NCI-H2107 treated with DMSO at 0.1 percent for 48 hours (cell line): Measurements from ENCODE around the gene P3H1.
"Not testable (repeated sequence)": the region's sequence is repeated elsewhere in the genome, so short reads cannot be mapped to it uniquely, and the experiment has no call there.

Experiments used
- DNase-seq: peaks from one replicate; lab custom pipeline; 2025; ENCODE audit not compliant: unreplicated experiment; lab: John Stamatoyannopoulos, UW

The P3H1 gene, protein sequence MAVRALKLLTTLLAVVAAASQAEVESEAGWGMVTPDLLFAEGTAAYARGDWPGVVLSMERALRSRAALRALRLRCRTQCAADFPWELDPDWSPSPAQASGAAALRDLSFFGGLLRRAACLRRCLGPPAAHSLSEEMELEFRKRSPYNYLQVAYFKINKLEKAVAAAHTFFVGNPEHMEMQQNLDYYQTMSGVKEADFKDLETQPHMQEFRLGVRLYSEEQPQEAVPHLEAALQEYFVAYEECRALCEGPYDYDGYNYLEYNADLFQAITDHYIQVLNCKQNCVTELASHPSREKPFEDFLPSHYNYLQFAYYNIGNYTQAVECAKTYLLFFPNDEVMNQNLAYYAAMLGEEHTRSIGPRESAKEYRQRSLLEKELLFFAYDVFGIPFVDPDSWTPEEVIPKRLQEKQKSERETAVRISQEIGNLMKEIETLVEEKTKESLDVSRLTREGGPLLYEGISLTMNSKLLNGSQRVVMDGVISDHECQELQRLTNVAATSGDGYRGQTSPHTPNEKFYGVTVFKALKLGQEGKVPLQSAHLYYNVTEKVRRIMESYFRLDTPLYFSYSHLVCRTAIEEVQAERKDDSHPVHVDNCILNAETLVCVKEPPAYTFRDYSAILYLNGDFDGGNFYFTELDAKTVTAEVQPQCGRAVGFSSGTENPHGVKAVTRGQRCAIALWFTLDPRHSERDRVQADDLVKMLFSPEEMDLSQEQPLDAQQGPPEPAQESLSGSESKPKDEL

DNA sequence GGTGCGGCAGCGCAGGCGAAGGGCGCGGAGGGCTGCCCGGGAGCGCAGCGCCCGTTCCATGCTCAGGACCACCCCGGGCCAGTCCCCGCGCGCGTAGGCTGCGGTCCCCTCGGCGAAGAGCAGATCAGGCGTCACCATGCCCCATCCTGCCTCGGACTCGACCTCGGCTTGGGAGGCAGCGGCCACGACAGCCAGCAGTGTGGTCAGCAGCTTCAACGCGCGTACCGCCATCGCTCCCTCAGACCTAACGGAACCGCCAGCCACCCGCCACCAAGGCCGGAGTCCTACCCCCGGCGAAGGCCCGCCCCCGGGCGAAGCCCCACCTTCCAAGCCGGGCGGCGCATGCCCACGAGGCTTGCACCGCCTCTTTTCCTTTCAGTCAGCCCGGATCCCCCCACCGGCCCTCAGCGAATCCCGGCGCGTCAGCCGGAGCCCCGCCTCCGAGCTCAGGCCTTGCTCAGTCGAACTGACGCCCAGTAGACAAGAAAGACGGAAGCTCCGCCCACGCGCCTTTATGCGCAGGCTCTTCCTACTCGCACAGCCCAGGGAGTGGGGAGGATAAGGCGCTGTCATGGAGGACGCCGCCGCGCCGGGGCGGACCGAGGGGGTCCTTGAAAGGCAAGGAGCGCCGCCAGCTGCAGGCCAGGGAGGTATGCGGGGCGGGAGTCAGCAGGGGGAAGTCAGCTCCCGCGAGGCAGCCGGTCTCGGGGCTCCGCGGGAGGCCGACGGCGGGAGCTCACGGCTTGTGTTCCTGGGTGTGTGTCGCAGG lies at the start of gene P3H1, which contains the start of gene C1orf50:
Gene P3H1 (minus strand): TSS at position 288 of the 769 bp plus-strand sequence. CDS start 57 bp downstream, at position 231.
Gene C1orf50 (plus strand): TSS at position 509 of the 769 bp plus-strand sequence. CDS start 63 bp downstream, at position 572.
- peak; percentile 97 for DNase-seq

DNA sequence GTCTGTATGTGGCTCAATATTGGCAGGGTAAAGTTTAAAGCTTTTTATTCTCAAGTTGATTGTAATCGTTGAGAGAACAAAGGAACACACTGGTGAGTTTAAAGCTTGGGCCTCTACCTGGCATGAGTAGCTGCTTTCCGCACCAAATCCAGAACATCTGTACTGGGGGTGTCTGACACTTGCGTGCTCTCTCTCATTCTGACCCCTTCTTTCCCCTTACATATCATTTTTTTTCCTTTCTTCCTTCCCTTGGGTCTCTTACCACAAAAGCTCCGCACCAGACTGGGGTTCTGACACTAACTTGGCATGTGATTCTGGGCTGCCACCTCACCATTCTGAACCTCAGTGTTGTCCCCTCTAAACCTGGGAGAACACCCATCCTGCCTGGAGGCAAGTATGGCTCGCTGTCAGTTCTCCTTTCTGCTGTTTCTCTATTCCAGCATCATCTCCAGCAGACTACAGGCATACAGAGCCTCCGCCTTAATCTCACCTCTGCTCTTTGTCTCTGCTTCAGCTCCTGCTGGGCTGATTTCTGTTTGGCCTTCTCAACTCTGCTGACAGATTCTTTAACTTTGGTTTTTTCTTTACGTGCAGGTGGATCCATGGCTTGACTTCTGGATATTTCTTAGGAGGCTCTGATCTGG lies 49.2 kb upstream of the P3H1 start:
- peak; percentile 72 for DNase-seq

DNA sequence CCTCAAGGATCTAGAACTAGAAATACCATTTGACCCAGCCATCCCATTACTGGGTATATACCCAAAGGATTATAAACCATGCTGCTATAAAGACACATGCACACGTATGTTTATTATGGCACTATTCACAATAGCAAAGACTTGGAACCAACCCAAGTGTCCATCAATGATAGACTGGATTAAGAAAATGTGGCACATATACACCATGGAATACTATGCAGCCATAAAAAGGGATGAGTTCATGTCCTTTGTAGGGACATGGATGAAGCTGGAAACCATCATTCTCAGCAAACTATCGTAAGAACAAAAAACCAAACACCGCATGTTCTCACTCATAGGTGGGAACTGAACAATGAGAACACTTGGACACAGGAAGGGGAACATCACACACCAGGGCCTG lies 48.0 kb upstream of the P3H1 start:
- DNase-seq = not testable (repeated sequence)

DNA sequence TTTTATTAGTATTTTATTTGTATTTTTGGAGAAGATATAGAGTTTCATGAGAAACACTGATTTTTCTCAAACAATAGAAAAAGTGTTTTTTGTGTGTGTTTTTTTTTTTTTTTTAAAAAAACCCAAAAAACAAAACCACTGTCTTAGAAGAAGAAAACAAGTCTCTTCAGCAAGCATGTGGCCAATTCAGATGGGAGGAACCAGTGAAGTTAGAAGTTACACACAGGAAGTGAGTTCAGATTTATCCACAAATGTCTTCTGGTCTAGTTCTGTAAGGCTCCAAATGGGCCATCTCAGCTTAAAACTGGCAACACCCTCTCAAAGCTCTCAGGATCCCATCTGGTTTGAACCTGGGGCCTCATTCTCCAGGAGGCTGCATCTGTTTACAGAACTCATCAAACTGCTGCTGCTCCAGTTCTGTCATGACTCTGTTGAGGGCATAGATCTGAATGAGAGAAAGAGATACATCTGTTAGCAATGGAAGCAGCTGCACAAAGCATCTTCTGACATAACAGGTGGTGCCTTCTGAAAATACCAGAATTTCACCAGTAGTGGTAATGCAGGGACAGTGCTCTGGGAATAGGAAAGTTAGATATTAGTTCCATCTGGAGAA lies 40.3 kb upstream of the P3H1 start:
- no peak for DNase-seq

DNA sequence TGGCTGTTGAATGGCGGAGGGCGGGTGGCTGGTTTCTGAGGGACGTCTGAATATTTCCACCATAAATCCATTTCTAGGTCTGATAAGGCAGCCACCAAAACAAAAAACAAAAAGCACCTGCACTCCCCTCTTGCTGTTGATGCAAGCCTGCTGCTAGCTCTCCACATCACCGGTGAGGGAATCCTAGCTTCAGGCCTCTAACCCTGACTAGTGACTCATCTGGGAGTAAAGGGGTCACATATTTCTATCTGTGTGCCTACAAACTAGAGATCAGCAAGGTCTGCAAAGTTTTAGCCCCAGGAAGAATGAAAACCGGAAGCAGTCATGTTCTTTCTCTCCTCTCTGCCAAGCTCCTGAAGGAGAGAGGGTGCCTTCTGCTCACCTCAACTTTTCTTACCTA lies 39.8 kb upstream of the P3H1 start:
- no peak for DNase-seq

DNA sequence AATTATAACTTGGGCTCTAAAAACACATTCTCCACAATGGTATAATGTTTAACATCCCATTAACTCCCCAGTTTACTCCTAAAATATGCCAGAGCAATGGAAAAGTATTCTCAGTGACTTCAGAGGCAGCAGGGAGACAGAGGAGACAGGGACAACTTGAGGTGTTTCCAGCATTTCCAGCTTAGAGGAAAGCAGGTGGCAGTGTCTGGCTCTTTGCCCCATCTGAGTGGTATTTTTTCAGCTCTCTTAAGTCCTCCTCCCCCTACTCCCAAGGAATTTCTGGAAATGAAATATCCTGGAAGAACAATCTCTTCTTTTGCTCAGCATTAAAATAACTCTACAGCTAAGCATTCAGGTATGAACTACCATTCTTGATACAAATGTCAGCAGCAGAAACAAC lies 39.3 kb upstream of the P3H1 start:
- DNase-seq = no peak

DNA sequence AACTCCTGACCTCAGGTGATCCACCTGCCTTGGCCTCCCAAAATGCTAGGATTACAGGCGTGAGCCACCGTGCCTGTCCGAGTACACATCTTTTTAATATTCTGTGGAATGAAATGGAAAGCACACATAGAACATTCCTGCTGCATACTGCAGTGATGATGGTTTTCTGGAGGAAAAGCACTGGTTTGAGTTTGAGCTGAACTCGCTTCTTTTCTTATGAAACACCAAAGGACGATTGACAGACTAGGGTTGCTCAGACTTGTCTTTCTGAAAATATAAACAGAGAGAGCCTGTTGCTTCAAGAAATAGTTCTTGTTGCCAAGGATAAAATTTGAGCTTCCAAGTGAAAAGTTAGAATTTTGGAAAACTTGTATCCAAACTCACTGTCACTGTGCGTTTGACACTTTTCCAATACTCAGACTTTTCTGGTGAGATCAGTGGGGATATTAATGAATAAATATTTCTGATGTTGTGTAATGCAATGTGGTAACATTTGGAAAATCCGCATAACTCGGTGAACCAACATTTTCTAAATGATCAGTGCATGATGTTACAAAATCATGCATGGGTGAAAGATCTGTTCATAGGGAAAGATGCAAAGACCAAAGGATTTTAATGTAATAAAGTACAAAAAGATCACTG lies 35.1 kb upstream of the P3H1 start:
- DNase-seq = no peak

DNA sequence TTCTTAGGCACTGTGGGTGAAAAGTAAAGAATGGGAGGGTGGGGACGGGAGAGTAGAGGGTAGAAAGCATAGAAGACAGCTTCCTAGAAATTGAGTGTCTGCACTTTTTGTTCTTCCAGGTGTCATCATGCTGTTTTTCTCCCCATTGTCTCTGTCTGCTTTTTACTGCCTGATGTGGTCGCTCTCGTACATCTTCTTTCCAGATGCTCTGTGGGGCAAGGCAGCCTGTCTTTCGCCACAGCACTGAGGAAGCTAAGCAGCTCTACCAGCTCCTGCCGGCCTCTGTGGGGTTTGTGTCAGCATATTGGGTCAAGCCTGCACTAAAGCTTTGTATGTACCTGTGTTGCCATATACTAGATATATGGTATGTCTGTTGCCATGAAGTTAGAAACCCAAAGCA lies 31.2 kb upstream of the P3H1 start:
- no peak for DNase-seq

DNA sequence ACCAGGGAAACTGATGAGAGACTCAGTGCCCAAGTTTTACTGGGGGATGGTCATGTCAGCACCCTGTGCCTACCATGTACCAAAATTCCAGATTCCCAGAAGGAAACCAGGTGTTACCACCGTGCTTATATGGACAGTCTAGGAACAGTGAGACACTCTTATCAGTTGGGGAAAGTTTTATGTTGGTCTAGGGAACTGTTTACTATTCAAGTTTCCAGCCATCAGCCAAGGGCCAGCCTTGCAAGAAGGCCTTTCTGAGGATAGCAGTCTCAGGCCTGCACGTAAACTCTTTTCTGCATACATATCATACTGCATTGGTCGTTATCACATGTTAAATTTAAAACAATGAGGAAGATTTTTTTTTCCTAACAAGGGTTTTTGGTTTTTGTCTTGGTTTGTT lies 30.6 kb upstream of the P3H1 start:
- DNase-seq = no peak

DNA sequence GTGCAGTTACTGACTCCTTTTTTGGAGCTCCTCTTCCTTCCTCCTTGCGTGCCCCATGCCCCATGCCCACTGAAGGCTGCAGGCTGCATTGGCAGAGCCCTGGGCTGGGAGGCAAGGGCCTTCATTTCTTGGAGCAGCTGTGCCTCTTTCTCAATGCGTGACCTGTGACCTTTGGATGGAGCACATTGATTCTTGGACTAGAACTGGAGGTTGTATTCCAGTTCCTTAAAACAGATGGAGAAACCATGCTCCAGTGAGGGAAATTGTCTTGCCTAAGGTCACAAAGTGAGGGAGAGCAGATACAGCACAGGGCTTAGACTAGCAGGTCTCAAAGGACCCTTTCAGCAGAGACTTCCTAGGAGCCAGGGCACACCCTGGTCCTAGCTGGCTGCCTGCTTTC lies 27.0 kb upstream of the P3H1 start:
- DNase-seq = no peak

DNA sequence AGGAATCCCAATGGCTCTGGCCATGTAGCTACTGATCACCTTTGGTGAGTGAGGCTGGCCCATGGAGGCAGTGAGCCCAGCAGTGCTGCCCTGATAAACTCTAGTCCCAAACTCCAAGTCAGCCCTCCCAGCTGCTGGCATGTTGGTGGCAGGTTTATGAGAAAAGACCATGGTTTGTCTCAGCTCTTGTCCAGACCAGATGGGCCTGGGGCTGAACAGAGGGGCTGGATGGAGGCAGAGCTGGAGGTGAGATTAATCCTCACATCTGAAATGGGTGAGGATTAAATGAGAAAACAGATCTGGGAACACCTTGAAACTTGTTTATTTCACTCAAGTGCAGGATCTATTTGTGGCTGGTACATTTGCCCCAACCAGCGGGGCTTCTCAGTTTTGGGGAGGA lies 21.2 kb upstream of the P3H1 start:
- DNase-seq = no peak

DNA sequence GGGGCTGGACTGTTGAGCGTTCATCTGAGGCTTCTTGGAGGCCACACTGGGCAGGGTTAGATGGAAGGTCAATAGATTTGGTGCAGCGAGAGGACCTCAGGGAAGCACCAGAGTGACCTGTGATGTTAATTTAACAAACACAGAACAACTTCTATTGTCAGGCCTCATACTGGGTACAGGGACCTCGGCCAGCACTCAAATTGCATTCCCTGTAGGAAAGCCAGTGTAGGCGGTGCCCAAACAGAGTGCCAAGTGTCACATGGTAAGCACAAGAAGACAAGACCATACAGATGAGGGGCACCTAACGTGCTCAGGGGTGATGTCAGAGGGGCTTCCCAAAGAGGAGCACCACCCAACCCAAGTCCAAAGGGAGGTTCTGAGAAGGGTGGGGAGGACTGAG lies 19.3 kb upstream of the P3H1 start:
- DNase-seq = no peak

DNA sequence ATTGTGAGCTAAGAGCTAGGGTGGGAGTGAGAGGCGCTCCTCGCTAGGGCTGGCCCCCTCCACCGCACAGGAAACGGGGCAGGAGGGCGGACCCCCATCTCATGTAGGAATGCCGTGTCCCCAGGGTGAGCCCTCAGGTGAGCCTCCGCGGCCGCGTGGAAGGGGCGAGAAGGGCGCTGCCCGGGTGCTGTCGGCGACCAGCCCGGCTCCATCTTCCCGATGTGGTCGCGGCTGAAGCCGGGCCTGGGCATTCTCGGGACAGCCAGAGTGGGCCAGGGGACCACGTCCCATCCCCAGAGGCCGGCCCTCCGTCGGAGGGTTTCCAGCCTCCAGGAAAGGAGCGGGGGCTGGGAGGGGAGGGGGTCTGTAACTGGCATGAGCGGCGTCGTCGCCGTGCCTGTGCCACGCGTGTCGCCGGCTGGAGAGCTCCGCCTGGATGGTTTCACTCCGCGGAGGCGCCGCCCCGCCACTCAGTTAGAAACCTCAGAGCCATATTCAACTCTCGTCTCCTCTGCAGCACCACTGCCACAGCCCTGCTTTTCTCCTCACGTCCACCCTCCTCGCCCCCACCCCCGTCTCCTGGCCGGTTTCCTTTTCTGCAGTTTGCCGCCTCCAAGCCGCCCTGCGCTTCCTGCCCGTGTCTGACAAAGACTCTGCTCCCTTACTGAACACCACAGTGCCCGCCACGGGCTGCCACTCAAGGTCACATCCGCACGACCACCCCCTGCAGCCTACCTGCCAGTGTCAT lies 18.3 kb upstream of the P3H1 start, which contains the start of gene TMEM269:
Gene TMEM269 (plus strand): TSS at position 46 of the 748 bp plus-strand sequence. CDS start 4,903 bp downstream, outside the sequence.
- no peak for DNase-seq

DNA sequence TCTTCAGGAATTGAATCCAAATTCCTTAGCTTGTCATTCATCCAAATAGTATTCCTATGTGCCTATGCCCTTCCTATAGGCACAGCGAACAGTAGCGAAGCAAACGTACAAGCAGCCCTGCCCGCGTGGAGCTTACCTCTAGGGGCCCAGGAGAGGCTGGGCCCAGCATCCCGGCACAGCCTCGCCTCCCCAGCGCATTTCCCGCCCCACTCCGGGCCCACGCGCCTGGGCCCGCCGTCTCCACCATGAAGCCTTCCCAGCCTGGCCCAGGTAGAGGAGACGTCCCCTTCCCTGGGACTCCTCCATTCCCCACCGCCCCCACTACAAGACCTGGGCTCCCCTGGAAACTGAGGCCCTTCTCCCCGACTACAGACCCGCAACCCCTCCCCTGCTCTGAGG lies 17.7 kb upstream of the P3H1 start:
- DNase-seq = no peak

DNA sequence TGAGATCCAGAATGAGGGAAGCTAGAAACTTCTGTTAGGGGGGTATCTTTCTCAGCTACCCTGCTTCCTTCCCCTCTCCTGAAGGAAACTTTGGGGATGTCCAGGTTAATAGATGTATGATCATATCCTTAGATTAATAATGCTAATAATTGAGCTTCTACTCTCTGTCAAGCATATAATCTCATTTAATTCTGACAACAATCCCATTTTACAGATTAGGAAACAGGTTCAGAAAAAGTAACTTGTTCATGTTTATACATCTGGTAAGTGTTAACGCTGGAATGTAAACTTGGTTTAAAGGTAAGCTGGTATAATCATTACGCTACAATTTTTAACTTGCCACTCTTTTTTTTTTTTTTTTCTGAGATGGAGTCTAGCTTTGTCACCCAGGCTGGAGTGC lies 16.3 kb upstream of the P3H1 start:
- no peak for DNase-seq

DNA sequence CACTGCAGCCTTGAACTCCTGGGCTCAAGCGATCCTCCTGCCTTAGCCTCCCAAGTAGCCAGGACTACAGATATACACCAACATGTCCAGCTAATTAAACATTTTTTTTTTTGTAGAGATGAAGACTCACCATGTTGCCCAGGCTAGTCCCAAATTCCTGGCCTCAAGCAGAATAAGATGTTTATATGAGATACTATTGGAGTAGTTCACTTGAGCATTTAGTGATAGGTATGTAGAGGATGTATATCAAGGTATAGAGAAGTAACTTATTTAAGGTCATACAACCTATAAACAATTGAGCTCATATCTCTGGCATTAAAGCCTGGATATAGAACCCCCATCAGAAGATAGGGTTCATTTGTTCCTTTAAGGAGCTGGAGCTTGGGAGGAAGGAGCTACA lies 13.3 kb upstream of the P3H1 start:
- no peak for DNase-seq

DNA sequence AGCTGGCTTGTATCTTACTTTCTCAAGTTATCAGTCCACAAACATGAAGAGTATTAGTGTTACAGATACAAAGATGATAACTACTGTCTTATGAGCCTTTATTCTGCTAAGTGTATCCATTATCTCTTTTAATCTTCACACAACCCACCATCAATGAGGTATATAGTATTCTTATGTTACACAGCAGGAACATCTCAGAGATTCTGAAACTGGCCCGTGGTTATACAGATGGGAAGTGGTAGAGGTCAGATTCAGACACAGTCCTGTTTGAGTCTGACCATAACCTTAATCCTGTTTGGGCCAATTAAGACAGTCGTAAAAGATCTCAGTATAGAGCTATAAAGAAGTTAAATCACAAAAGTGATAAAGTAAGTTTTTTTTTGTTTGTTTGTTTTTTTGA lies 12.9 kb upstream of the P3H1 start:
- no peak for DNase-seq

DNA sequence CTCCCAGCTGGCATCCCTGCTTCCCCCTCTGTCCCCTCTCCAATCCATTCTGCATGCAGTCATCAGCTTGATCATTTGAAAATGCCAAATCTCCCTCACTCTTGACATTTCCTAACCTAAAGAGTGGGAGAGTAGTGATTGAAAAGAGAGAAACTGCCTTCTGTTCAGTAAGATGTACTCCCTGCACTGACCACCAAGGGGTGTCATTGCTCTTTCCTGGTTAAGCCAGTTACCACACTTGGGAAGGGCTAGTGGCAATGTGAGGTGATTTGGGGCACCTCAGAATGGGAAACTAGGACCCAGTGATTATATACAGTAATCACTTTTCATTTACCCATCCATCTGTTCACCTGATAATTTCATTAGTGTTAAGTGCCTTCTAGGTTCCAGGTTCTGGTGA lies 11.0 kb upstream of the P3H1 start:
- DNase-seq = peak; percentile 2

DNA sequence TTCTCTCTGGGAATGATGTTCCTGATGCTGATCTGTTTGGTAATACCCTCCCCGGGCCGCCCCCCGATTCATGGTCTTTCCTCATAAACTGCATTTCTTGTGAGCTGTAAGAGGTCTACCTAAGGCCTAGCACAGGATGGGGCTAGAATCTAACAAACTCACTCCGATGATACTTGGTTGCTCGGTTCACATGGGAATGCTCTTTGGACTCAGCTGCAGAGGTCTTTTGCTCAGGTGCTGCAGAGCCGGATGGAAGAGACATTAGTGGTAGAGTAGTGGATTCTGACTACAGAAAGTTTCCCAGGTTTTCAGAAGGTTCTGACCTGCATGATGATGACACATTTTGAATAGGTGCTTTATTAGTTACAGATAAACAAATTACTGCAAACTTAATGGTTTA lies 9.7 kb upstream of the P3H1 start:
- no peak for DNase-seq
